Measurements from ENCODE around the gene WNT11. TPM values are rescaled to one million over a fixed set of nuclear protein-coding genes. Genes with fewer than 3 reads are reported as not detected.

The WNT11 gene
- total RNA-seq, 2 experiments from 2014 or later: not detected

DNA sequence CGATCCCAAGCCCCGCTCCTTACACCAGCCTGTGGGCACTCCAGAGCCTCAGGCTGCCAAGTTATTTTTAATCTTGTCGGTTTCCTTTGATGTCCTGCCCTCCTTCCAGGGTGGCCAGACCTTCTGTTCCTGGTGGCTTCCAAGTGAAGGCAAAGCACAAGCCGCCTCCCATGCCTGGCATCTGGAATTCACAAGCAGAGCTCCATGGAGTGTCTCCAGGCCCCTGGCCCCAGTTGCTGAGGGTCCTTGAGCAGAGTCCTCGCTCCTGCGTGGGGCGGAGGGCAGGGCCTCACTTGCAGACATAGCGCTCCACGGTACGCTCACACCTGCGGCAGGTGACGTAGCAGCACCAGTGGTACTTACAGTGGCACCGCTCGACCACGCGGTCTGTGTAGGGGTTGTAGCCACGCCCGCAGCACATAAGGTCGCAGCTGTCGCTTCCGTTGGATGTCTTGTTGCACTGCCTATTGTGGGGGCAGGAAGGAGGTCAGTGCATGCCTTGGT lies 19.5 kb downstream of the WNT11 start:
- no peak overlapping the region for H3K4me3 Mint-ChIP-seq
- no peaks in the 10 kb centered on the region for H3K4me1 Mint-ChIP-seq
- no peaks in the 10 kb centered on the region for H3K9me3 Mint-ChIP-seq
- H3K36me3 Mint-ChIP-seq (ENCODE audit: low read depth): no peaks in the 10 kb centered on the region
- no peak overlapping the region for H3K27ac Mint-ChIP-seq
- H3K27me3 Mint-ChIP-seq: no peaks in the 10 kb centered on the region
- DNase-seq: no peak
- CTCF ChIA-PET: interaction anchor here (1.3 kb wide), 2 partner anchors 15 to 21 kb away, joined by 4 to 5 read pairs; no protein-coding TSS in a partner anchor
- POLR2A ChIA-PET: no interaction called here

DNA sequence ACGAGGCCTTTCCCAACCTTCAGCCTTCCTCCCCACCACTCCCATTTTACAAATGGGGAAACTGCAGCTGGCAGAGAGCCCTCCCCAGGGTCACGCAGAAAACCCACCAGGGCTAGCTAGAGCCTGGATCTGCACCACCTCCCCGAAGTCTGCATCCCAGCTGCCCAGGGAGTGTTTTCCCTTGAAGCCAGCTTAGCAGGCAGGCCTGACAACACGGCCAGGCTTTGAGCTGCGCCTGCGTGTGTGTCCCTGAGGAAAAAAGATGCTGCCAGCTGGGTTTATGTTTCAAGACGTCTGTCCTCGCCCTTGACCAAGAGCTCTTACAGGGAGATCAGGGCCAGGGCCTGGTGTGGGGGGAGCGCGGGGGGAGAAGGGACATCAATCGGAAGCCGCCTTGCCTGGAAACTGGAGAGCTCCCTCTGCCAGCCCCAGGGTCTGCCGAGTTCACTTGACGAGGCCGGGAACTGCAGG lies 20.3 kb downstream of the WNT11 start:
- Mint-ChIP-seq H3K27me3 (no peaks in the 10 kb centered on the region), H3K4me1 (no peaks in the 10 kb centered on the region), H3K4me3 (no peak overlapping the region), H3K27ac (no peak overlapping the region), H3K9me3 (no peaks in the 10 kb centered on the region), H3K36me3 (ENCODE audit: low read depth) (no peaks in the 10 kb centered on the region)
- ChIA-PET POLR2A (interaction anchor here (0.6 kb wide), 1 partner anchor 615 kb away, joined by 3 read pairs; no protein-coding TSS in a partner anchor), CTCF (interaction anchor here (1.3 kb wide), 2 partner anchors 16 to 21 kb away, joined by 4 to 5 read pairs; no protein-coding TSS in a partner anchor)
- no peak for DNase-seq

GRCh38 chr11:76185511-76185910 lies 20.8 kb downstream of the WNT11 start:
- POLR2A ChIA-PET: no interaction called here
- Mint-ChIP-seq H3K36me3 (ENCODE audit: low read depth) (no peaks in the 10 kb centered on the region), H3K9me3 (no peaks in the 10 kb centered on the region), H3K27ac (no peak overlapping the region), H3K4me1 (no peaks in the 10 kb centered on the region), H3K4me3 (no peak overlapping the region), H3K27me3 (no peaks in the 10 kb centered on the region)
- CTCF ChIA-PET: interaction anchor here (1.3 kb wide), 2 partner anchors 17 to 22 kb away, joined by 4 to 5 read pairs; no protein-coding TSS in a partner anchor
- no peak for DNase-seq

DNA sequence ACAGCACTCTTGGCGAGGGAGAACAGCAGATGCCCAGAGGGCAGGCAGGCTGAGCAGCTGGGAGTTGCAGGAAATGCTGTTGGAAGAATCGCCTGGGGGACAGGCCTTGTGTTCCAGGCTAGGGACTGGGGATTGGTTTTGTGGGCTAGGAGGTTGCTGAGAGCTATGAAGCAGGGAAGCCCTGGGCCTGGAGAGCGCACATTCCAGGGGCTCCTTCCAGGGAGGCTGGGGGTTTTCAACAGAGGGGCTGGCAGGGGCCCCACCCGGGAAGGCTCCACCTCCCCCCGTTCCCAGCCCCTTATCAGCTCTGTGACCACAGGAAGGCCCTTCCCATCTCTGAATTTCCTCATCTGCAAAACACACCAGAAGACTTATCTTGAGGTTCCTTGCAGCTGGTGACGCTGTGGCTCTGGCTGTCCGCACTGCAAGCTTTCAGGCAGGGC lies 21.7 kb downstream of the WNT11 start:
- ChIA-PET CTCF (interaction anchor here (1.0 kb wide), 1 partner anchor 23 kb away, joined by 4 read pairs; no protein-coding TSS in a partner anchor), POLR2A (no interaction called here)
- DNase-seq: no peak
- Mint-ChIP-seq H3K9me3 (no peaks in the 10 kb centered on the region), H3K36me3 (ENCODE audit: low read depth) (no peaks in the 10 kb centered on the region), H3K27ac (peak overlapping the region; percentile 25), H3K4me1 (no peaks in the 10 kb centered on the region), H3K4me3 (no peak overlapping the region), H3K27me3 (no peaks in the 10 kb centered on the region)

- no peaks in the 10 kb centered on the region for H3K4me1 Mint-ChIP-seq
- H3K27ac Mint-ChIP-seq: no peak overlapping the region
- CTCF ChIA-PET: interaction anchor here (1.0 kb wide), 1 partner anchor 38 kb away, joined by 3 read pairs; no protein-coding TSS in a partner anchor
- POLR2A ChIA-PET: no interaction called here
- H3K4me3 Mint-ChIP-seq: no peak overlapping the region
- DNase-seq: no peak
- H3K36me3 Mint-ChIP-seq (ENCODE audit: low read depth): no peaks in the 10 kb centered on the region
- no peaks in the 10 kb centered on the region for H3K27me3 Mint-ChIP-seq
- no peaks in the 10 kb centered on the region for H3K9me3 Mint-ChIP-seq
These were observed 24.9 kb downstream of the WNT11 start for GRCh38 chr11:76181371-76181770.

DNA sequence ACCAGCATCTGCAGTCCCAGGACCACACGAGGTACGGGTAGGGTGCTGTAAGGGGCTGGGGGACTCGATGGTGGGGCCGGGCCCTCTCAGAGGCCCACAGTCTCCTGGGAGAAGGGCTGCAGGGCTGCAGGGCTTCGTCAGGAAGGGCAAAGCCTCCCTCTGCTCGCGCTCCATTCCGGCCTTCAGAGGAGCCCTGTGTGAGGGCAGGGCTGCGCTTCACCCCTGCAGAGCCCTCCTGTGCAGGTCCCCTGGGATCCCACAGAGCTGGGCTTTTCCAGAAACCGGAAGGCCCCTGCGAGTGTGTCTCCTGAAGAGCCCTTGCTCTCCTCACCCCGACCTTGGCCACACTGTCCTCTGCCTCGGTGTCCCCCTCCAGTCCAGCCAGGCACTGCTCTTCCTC lies 27.2 kb downstream of the WNT11 start:
- H3K36me3 Mint-ChIP-seq (ENCODE audit: low read depth): no peaks in the 10 kb centered on the region
- H3K4me3 Mint-ChIP-seq: no peak overlapping the region
- H3K27ac Mint-ChIP-seq: no peak overlapping the region
- H3K27me3 Mint-ChIP-seq: no peaks in the 10 kb centered on the region
- H3K4me1 Mint-ChIP-seq: no peaks in the 10 kb centered on the region
- ChIA-PET CTCF (no interaction called here), POLR2A (no interaction called here)
- H3K9me3 Mint-ChIP-seq: no peaks in the 10 kb centered on the region
- no peak for DNase-seq

DNA sequence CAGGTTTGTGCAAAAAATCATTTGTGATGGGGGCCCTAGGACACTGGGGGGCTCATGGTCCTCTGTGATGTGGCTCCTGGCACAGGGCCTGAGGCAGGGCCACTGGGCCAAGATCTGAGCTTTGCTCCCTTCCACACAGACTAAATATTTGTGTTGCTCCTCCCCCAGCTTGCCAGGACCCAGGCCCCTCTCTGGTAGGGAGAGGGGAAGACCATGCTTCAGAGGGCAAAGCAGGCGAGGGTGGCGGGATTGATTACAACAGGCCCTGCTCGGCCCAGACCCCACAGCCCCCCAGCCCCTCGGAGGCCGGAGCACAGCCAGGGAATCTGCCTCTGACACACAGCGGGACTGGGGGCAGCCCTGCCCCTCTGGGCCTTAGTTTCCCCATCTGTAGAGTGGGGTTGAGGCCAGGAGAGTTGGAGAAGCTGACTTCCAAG lies 29.0 kb downstream of the WNT11 start:
- H3K27ac Mint-ChIP-seq: no peak overlapping the region
- no peaks in the 10 kb centered on the region for H3K36me3 Mint-ChIP-seq (ENCODE audit: low read depth)
- H3K4me1 Mint-ChIP-seq: no peaks in the 10 kb centered on the region
- H3K9me3 Mint-ChIP-seq: no peaks in the 10 kb centered on the region
- ChIA-PET CTCF (interaction anchor here (1.2 kb wide), 1 partner anchor 10 kb away, joined by 4 read pairs; no protein-coding TSS in a partner anchor), POLR2A (no interaction called here)
- H3K4me3 Mint-ChIP-seq: no peak overlapping the region
- H3K27me3 Mint-ChIP-seq: no peaks in the 10 kb centered on the region
- DNase-seq: no peak

GRCh38 chr11:76176463-76176862 lies 29.8 kb downstream of the WNT11 start:
- CTCF ChIA-PET: interaction anchor here (1.5 kb wide), 1 partner anchor 24 kb away, joined by 4 read pairs; no protein-coding TSS in a partner anchor
- no peaks in the 10 kb centered on the region for H3K9me3 Mint-ChIP-seq
- POLR2A ChIA-PET: no interaction called here
- H3K27ac Mint-ChIP-seq: no peak overlapping the region
- H3K27me3 Mint-ChIP-seq: no peaks in the 10 kb centered on the region
- no peaks in the 10 kb centered on the region for H3K36me3 Mint-ChIP-seq (ENCODE audit: low read depth)
- DNase-seq: no peak
- H3K4me3 Mint-ChIP-seq: no peak overlapping the region
- no peaks in the 10 kb centered on the region for H3K4me1 Mint-ChIP-seq

- ChIA-PET POLR2A (no interaction called here), CTCF (interaction anchor here (1.5 kb wide), 1 partner anchor 24 kb away, joined by 4 read pairs; no protein-coding TSS in a partner anchor)
- DNase-seq: no peak
- H3K27me3 Mint-ChIP-seq: no peaks in the 10 kb centered on the region
- H3K9me3 Mint-ChIP-seq: no peaks in the 10 kb centered on the region
- no peaks in the 10 kb centered on the region for H3K36me3 Mint-ChIP-seq (ENCODE audit: low read depth)
- H3K4me3 Mint-ChIP-seq: no peak overlapping the region
- no peaks in the 10 kb centered on the region for H3K4me1 Mint-ChIP-seq
- H3K27ac Mint-ChIP-seq: no peak overlapping the region
These were observed 30.5 kb downstream of the WNT11 start for GRCh38 chr11:76175783-76176182.

DNA sequence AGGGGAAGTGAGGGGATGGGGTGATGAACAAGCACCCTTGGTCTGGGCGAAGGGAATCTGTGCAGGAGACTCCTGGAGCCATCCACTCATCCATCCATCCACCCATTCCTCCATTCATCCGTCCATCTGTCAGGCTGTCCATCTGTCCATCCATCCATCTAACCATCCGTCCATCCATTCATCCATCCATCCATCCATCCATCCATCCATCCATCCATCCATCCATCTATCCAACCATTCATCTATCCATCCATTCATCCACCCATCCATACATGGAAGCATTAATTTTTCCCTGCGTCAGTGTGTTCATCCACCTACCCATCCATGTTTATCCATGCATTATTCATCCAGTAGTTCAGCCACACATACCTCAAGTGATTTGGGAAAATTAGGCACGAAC lies 32.0 kb downstream of the WNT11 start:
- no peak for DNase-seq
- ChIA-PET CTCF (no interaction called here), POLR2A (no interaction called here)
- H3K4me3 Mint-ChIP-seq: no peak overlapping the region
- H3K27me3 Mint-ChIP-seq: no peaks in the 10 kb centered on the region
- no peaks in the 10 kb centered on the region for H3K4me1 Mint-ChIP-seq
- H3K9me3 Mint-ChIP-seq: no peaks in the 10 kb centered on the region
- no peaks in the 10 kb centered on the region for H3K36me3 Mint-ChIP-seq (ENCODE audit: low read depth)
- H3K27ac Mint-ChIP-seq: no peak overlapping the region

- H3K9me3 Mint-ChIP-seq: no peaks in the 10 kb centered on the region
- H3K36me3 Mint-ChIP-seq (ENCODE audit: low read depth): no peaks in the 10 kb centered on the region
- no peak for DNase-seq
- CTCF ChIA-PET: no interaction called here
- H3K27ac Mint-ChIP-seq: no peak overlapping the region
- POLR2A ChIA-PET: no interaction called here
- H3K4me3 Mint-ChIP-seq: no peak overlapping the region
- H3K4me1 Mint-ChIP-seq: no peaks in the 10 kb centered on the region
- H3K27me3 Mint-ChIP-seq: no peaks in the 10 kb centered on the region
These were observed 32.6 kb downstream of the WNT11 start for GRCh38 chr11:76173663-76174062.

DNA sequence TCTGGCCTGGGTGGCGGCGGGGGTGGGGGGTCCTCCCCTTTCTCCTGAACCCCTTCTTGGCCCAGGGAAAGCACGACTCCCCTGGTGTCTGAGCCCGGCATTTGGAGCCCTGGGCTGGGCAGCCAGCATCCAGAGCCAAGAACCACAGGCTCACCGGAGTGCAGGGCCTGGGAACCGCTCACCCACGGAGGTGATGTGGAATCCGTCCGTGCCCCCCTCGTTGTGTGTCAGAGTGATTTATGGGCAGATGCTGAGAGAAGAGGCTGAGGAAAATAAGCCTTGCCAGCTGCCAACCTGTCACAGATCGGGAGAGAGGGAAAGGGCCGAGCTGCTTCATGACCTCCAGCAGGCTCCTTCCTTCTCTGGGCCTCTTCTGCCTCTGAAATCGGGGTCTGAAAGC lies 33.7 kb downstream of the WNT11 start:
- Mint-ChIP-seq H3K27ac (no peak overlapping the region), H3K27me3 (no peaks in the 10 kb centered on the region), H3K36me3 (ENCODE audit: low read depth) (no peaks in the 10 kb centered on the region), H3K4me3 (no peak overlapping the region), H3K9me3 (no peaks in the 10 kb centered on the region), H3K4me1 (no peaks in the 10 kb centered on the region)
- CTCF ChIA-PET: no interaction called here
- DNase-seq: no peak
- POLR2A ChIA-PET: no interaction called here

- Mint-ChIP-seq H3K4me3 (no peak overlapping the region), H3K36me3 (ENCODE audit: low read depth) (no peaks in the 10 kb centered on the region), H3K27me3 (no peaks in the 10 kb centered on the region), H3K4me1 (peaks cover 2% of the 10 kb centered on the region), H3K27ac (no peak overlapping the region), H3K9me3 (no peaks in the 10 kb centered on the region)
- no peak for DNase-seq
- ChIA-PET CTCF (interaction anchor here (1.4 kb wide), 1 partner anchor 38 kb away, joined by 3 read pairs; no protein-coding TSS in a partner anchor), POLR2A (no interaction called here)
These were observed 35.8 kb downstream of the WNT11 start for GRCh38 chr11:76170468-76170867.

DNA sequence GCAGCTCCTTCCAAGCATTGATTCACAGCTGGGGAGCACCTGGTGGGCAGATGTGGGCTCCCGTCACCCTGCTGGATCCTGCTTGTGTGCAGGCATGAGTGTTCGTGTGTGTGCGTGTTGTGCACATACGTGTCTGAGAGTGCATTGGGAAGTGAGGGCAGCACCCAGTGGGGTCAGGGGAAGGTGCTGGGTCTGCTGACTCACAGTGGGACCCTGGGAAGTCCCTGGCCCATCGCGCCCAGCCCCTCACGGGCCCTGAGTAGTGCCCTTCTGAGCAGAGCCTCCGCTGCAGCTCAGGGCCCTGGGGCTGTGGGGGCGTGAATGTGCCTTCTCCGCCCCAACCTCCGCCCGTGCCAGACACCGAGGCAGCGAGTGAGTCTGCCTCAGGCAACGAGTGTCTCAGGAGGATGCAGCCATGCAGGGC lies 36.8 kb downstream of the WNT11 start:
- Mint-ChIP-seq H3K9me3 (no peaks in the 10 kb centered on the region), H3K27me3 (no peaks in the 10 kb centered on the region), H3K4me3 (no peak overlapping the region), H3K36me3 (ENCODE audit: low read depth) (no peaks in the 10 kb centered on the region), H3K4me1 (peaks cover 2% of the 10 kb centered on the region), H3K27ac (no peak overlapping the region)
- POLR2A ChIA-PET: no interaction called here
- no peak for DNase-seq
- CTCF ChIA-PET: interaction anchor here (1.2 kb wide), 1 partner anchor 38 kb away, joined by 5 read pairs; no protein-coding TSS in a partner anchor

All from activated CD4-positive, alpha-beta T cell treated with anti-CD3 and anti-CD28 coated beads, Interleukin-2, amount 10 ng/mL, durations not matched to agents 7 days and 5 days (primary cell).